NB4 (cell line): ENCODE measurements around the gene PHLDA3.

ENCODE experiments used
- DNase-seq: peaks from one replicate; pipeline ENCODE4 v3.0.0; 2010; ENCODE audit warnings: low read depth
- H3K4me3 ChIP-seq: one replicate; pipeline ENCODE4 v1.5.1; 2011; ENCODE audit warnings: mild to moderate bottlenecking, low read depth, low read length, moderate library complexity
- MAX ChIP-seq: IDR thresholded peaks from 2 replicates; pipeline ENCODE4 v1.6.1; 2011; ENCODE audit warnings: low read depth, low read length
- MYC ChIP-seq: IDR thresholded peaks from 2 replicates; pipeline ENCODE4 v1.6.1; 2011; ENCODE audit warnings: low read depth, low read length
- POLR2A ChIP-seq: IDR thresholded peaks from 2 replicates; pipeline ENCODE4 v1.6.1; 2011; ENCODE audit warnings: mild to moderate bottlenecking; ENCODE audit not compliant: insufficient read length; ENCODE audit errors: extremely low read depth
- TF ChIP-seq, protein P1 (sequence below): IDR thresholded peaks from one replicate; pipeline ENCODE4 v1.5.1; 2012; ENCODE audit warnings: low read depth, low read length

The PHLDA3 gene

GRCh38 chr1:201463071-201463552 is 5.9 kb downstream of the PHLDA3 start:
- no peak for DNase-seq
- TF ChIP-seq, protein P1, sequence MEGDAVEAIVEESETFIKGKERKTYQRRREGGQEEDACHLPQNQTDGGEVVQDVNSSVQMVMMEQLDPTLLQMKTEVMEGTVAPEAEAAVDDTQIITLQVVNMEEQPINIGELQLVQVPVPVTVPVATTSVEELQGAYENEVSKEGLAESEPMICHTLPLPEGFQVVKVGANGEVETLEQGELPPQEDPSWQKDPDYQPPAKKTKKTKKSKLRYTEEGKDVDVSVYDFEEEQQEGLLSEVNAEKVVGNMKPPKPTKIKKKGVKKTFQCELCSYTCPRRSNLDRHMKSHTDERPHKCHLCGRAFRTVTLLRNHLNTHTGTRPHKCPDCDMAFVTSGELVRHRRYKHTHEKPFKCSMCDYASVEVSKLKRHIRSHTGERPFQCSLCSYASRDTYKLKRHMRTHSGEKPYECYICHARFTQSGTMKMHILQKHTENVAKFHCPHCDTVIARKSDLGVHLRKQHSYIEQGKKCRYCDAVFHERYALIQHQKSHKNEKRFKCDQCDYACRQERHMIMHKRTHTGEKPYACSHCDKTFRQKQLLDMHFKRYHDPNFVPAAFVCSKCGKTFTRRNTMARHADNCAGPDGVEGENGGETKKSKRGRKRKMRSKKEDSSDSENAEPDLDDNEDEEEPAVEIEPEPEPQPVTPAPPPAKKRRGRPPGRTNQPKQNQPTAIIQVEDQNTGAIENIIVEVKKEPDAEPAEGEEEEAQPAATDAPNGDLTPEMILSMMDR = no peak
- TF ChIP-seq POLR2A = no peak
- no peak for TF ChIP-seq MAX
- no peak for TF ChIP-seq MYC
- H3K4me3 ChIP-seq = no peak overlapping the region

GRCh38 chr1:201461645-201462441 is 7.1 kb downstream of the PHLDA3 start:
- peak; percentile 71 for DNase-seq
- no peak overlapping the region for H3K4me3 ChIP-seq
- TF ChIP-seq MYC (no peak), POLR2A (no peak), MAX (no peak)
- TF ChIP-seq, protein P1 = no peak

DNA sequence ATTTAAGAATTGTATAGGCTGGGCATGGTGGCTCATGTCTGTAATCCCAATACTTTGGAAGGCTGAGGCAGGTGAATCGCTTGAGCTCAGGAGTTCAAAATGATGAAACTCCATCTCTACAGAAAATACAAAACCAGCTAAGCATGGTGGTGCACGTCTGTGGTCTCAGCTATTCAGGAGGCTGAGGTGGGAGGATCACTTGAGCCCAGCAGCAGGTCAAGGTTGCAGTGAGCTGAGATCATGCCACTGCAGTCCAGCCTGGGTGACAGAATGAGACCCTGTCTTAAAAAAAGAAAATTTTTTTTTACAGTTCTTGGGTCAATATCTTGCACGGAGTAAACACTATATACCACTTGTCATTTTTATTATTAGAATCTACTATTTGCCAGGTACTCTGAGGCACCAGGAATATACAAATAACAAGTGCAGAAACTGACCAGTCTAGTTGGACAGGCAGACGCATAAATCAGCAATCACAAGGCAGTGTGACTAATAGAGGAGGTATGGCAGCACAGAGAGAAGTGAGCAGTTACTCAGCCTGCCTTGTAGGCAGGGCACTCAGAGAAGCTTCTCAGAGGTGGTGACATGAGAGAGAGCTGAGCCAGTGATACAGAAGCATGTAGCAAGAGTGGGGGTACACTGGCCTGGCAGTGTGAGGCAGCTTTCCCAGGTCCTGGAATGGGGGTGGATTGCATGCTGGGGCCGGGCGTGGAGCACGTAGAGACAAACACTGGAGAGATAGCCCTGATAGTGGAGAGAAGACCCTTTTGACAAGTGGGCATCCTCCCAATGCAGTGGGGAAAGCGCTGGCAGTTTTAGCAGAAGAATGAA is 8.0 kb downstream of the PHLDA3 start:
- no peak for TF ChIP-seq MYC
- no peak for TF ChIP-seq MAX
- TF ChIP-seq, protein P1 = no peak
- TF ChIP-seq POLR2A = no peak
- no peak for DNase-seq
- H3K4me3 ChIP-seq = no peak overlapping the region

DNA sequence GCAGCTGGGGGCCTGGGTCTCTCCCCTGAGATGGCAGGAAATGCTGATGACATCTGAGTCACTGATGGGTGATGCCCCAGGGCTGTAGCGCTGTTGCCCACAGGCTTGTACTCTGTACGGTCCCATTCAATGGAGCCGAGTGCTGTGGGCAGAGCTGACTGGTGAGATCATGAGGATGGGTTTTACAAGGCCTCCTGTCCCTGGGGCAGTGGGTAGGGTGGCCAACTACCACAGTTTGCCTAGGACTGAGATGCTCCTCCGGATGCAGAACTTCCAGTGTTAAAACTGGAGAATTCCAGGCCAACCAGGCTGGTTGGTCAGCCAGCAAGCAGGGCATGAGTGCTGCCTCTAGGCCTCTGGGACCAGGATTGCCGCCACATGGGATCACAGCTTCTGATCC is 9.2 kb downstream of the PHLDA3 start:
- no peak overlapping the region for H3K4me3 ChIP-seq

DNA sequence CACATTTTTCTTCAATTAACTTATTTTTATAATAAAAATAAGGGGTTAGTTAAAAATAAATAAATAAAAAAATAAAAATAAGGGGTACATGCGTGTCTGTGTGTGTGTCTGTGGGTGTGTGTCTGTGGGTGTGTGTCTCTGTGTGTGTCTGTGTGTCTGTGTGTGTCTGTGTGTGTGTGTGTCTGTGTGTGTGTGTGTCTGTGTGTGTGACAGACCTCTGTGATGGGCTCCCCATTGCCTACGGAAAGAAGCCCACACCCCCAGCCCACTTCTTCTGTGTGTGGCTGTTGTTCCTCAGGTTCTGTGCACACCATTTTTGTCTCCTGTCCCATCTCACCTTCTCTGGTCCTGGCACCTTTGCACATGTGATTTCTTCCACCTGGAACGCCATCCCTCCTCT is 9.9 kb downstream of the PHLDA3 start:
- TF ChIP-seq, protein P1 = no peak
- TF ChIP-seq MAX = no peak
- TF ChIP-seq POLR2A = no peak
- TF ChIP-seq MYC = no peak
- no peak for DNase-seq
- no peak overlapping the region for H3K4me3 ChIP-seq

More for the DNA sequence above, 9.2 kb downstream of the PHLDA3 start:
- no peak for DNase-seq
- TF ChIP-seq, protein P1 = no peak
- TF ChIP-seq MYC (no peak), POLR2A (no peak), MAX (no peak)
